Hepatocyte (in vitro differentiated cells): ENCODE measurements around the gene KIF20B. TPM values are rescaled to one million over a fixed set of nuclear protein-coding genes. Genes with fewer than 3 reads are reported as not detected.

ENCODE experiments used
- DNase-seq: peaks from one replicate; pipeline ENCODE4 v3.0.0-alpha.2; 2016; ENCODE audit warnings: low spot score
- H2AFZ ChIP-seq: fragments of 200-600 bp; sonication (generic); 2 replicates; pipeline ENCODE4 v1.6.0; 2016; ENCODE audit warnings: antibody characterized with exemption, mild to moderate bottlenecking
- H3K27ac ChIP-seq: fragments of 200-600 bp; sonication (generic); 2 replicates; pipeline ENCODE4 v1.5.1; 2016; ENCODE audit warnings: mild to moderate bottlenecking
- H3K27me3 ChIP-seq: fragments of 200-600 bp; sonication (generic); 2 replicates; pipeline ENCODE4 v1.6.1; 2016
- H3K36me3 ChIP-seq: fragments of 200-600 bp; sonication (generic); replicated peaks from 2 replicates; pipeline ENCODE4 v1.5.1; 2016; ENCODE audit warnings: low read depth; ENCODE audit not compliant: insufficient read depth
- H3K4me1 ChIP-seq: fragments of 200-600 bp; sonication (generic); 2 replicates; pipeline ENCODE4 v1.5.1; 2016; ENCODE audit warnings: mild to moderate bottlenecking, moderate library complexity; ENCODE audit not compliant: insufficient read depth
- H3K4me2 ChIP-seq: fragments of 200-600 bp; sonication (generic); 2 replicates; pipeline ENCODE4 v1.6.0; 2016
- H3K4me3 ChIP-seq: fragments of 200-600 bp; sonication (generic); 2 replicates; pipeline ENCODE4 v1.5.1; 2016; ENCODE audit warnings: mild to moderate bottlenecking
- H3K79me2 ChIP-seq: fragments of 200-600 bp; sonication (generic); 2 replicates; pipeline ENCODE4 v1.6.0; 2017; ENCODE audit warnings: mild to moderate bottlenecking
- H3K9me2 ChIP-seq: fragments of 200-600 bp; sonication (generic); replicated peaks from 2 replicates; pipeline ENCODE4 v1.6.0; 2017; ENCODE audit warnings: mild to moderate bottlenecking; ENCODE audit not compliant: insufficient read depth
- H3K9me3 ChIP-seq: fragments of 200-600 bp; sonication (generic); 2 replicates; pipeline ENCODE4 v1.5.1; 2016; ENCODE audit warnings: low read depth, mild to moderate bottlenecking
- H4K20me1 ChIP-seq: fragments of 200-600 bp; sonication (generic); 2 replicates; pipeline ENCODE4 v1.6.0; 2016; ENCODE audit warnings: mild to moderate bottlenecking; ENCODE audit not compliant: insufficient read depth, poor library complexity, severe bottlenecking
- CTCF ChIP-seq: fragments of 200-600 bp; sonication (generic); IDR thresholded peaks from 2 replicates; pipeline ENCODE4 v1.5.1; 2016; ENCODE audit warnings: antibody characterized with exemption, mild to moderate bottlenecking; ENCODE audit not compliant: poor library complexity
- EZH2 ChIP-seq: fragments of 200-600 bp; sonication (generic); IDR thresholded peaks from 2 replicates; pipeline ENCODE4 v1.6.1; 2016; ENCODE audit warnings: antibody characterized with exemption, mild to moderate bottlenecking, borderline replicate concordance
- EZH2phosphoT487 ChIP-seq: fragments of 200-600 bp; sonication (generic); IDR thresholded peaks from one replicate; pipeline ENCODE4 v1.6.1; 2018; ENCODE audit warnings: antibody characterized with exemption, mild to moderate bottlenecking, low read depth, moderate library complexity; ENCODE audit not compliant: unreplicated experiment, severe bottlenecking
- WGBS: methylation state at CpG from one replicate; pipeline ENCODE4 v1.1.6; 2016; ENCODE audit warnings: low lambda C conversion rate; ENCODE audit errors: missing lambda C conversion rate; 5-methylcytosine and 5-hydroxymethylcytosine counted together
- polyA plus RNA-seq: library from polyadenylated mRNA; unstranded; fragments of >200 nt; fragmentation: Nextera tagmentation; extraction: Ambion mirVana; gene quantifications from 2 replicates; pipeline ENCODE4 v1.2.1, GENCODE V29; 2016
- total RNA-seq: library from RNA; depleted of rRNA; stranded (reverse); fragments of >200 nt; gene quantifications from 2 replicates; pipeline ENCODE4 v1.2.3, GENCODE V29; 2014

The KIF20B gene
- total and polyA plus RNA-seq, 2 experiments from 2014 or later, result 4.6 to 6.9 TPM

- Histone ChIP-seq H4K20me1 (no peaks in the 10 kb centered on the region), H3K9me3 (no peaks in the 10 kb centered on the region), H3K27ac (no peak overlapping the region), H3K79me2 (no peaks in the 10 kb centered on the region), H3K27me3 (no peaks in the 10 kb centered on the region), H3K4me2 (no peak overlapping the region), H3K4me1 (no peaks in the 10 kb centered on the region), H3K9me2 (no peaks in the 10 kb centered on the region), H2AFZ (no peak overlapping the region), H3K4me3 (no peak overlapping the region), H3K36me3 (no peaks in the 10 kb centered on the region)
- TF ChIP-seq CTCF, result no peak
- no peak for TF ChIP-seq EZH2phosphoT487
- no peak for TF ChIP-seq EZH2
- no peak for DNase-seq
Observed at GRCh38 chr10:89776665-89777064, 75.3 kb downstream of the KIF20B start.

GRCh38 chr10:89782470-89782869 lies 81.1 kb downstream of the KIF20B start:
- no peak for DNase-seq
- H3K9me2 ChIP-seq, result no peaks in the 10 kb centered on the region
- no peaks in the 10 kb centered on the region for H4K20me1 ChIP-seq
- H2AFZ ChIP-seq, result no peak overlapping the region
- no peaks in the 10 kb centered on the region for H3K4me1 ChIP-seq
- no peaks in the 10 kb centered on the region for H3K9me3 ChIP-seq
- H3K79me2 ChIP-seq, result no peaks in the 10 kb centered on the region
- TF ChIP-seq CTCF (no peak), EZH2 (no peak), EZH2phosphoT487 (no peak)
- no peak overlapping the region for H3K4me2 ChIP-seq
- H3K36me3 ChIP-seq, result no peaks in the 10 kb centered on the region
- H3K4me3 ChIP-seq, result no peak overlapping the region
- no peak overlapping the region for H3K27ac ChIP-seq
- H3K27me3 ChIP-seq, result no peaks in the 10 kb centered on the region
- 96% methylated on average over 2 of the region's 2 CpGs for WGBS

GRCh38 chr10:89783406-89783805 lies 82.0 kb downstream of the KIF20B start:
- no peaks in the 10 kb centered on the region for H3K4me1 ChIP-seq
- H3K27ac ChIP-seq, result no peak overlapping the region
- H2AFZ ChIP-seq, result no peak overlapping the region
- no peaks in the 10 kb centered on the region for H3K9me3 ChIP-seq
- no peaks in the 10 kb centered on the region for H3K36me3 ChIP-seq
- no peak for TF ChIP-seq EZH2
- no peaks in the 10 kb centered on the region for H4K20me1 ChIP-seq
- H3K4me2 ChIP-seq, result no peak overlapping the region
- H3K4me3 ChIP-seq, result no peak overlapping the region
- no peaks in the 10 kb centered on the region for H3K79me2 ChIP-seq
- no peaks in the 10 kb centered on the region for H3K9me2 ChIP-seq
- no peaks in the 10 kb centered on the region for H3K27me3 ChIP-seq
- no peak for DNase-seq

GRCh38 chr10:89785095-89785494 lies 83.7 kb downstream of the KIF20B start:
- WGBS, result 97% methylated on average over 3 of the region's 3 CpGs
- no peak overlapping the region for H3K4me2 ChIP-seq
- no peak overlapping the region for H2AFZ ChIP-seq

More at GRCh38 chr10:89785095-89785494, 83.7 kb downstream of the KIF20B start:
- Histone ChIP-seq H3K4me1 (no peaks in the 10 kb centered on the region), H3K9me3 (no peaks in the 10 kb centered on the region), H3K27me3 (no peaks in the 10 kb centered on the region), H3K79me2 (no peaks in the 10 kb centered on the region), H4K20me1 (no peaks in the 10 kb centered on the region), H3K4me3 (no peak overlapping the region), H3K9me2 (no peaks in the 10 kb centered on the region), H3K27ac (no peak overlapping the region), H3K36me3 (no peaks in the 10 kb centered on the region)
- TF ChIP-seq CTCF, result no peak
- TF ChIP-seq EZH2, result no peak
- no peak for TF ChIP-seq EZH2phosphoT487
- DNase-seq, result no peak
